Epithelial cell of proximal tubule (primary cell): ENCODE data around the gene SH3BGRL3. TPM values are rescaled to one million over a fixed set of nuclear protein-coding genes. Genes with fewer than 3 reads are reported as not detected.
"Not testable (repeated sequence)": the region's sequence is repeated elsewhere in the genome, so short reads cannot be mapped to it uniquely, and the experiment has no call there.

Experiments used
- DNase-seq: peaks from one replicate; pipeline ENCODE4 v3.0.0-alpha.2; 2011; ENCODE audit warnings: low read depth
- H3K4me3 ChIP-seq: 2 replicates; pipeline ENCODE4 v1.5.1; 2011; ENCODE audit warnings: low read depth, mild to moderate bottlenecking, low read length
- CTCF ChIP-seq: conservative IDR thresholded peaks from 2 replicates; pipeline ENCODE4 v1.5.1; 2012; ENCODE audit warnings: low read depth, mild to moderate bottlenecking, low read length
- total RNA-seq: library from RNA; depleted of rRNA; stranded (reverse); fragments of >200 nt; gene quantifications from 2 replicates; pipeline ENCODE4 v1.2.3, GENCODE V29; 2015

The SH3BGRL3 gene
- total RNA-seq, 1 donor from 2014 or later = 184 TPM

- DNase-seq = no peak
- no peak overlapping the region for H3K4me3 ChIP-seq
- TF ChIP-seq CTCF = no peak
Observed at GRCh38 chr1:26291433-26291832, 11.5 kb downstream of the SH3BGRL3 start.

- no peak overlapping the region for H3K4me3 ChIP-seq
- no peak for TF ChIP-seq CTCF
- DNase-seq = no peak
Observed at GRCh38 chr1:26291939-26292338, 12.1 kb downstream of the SH3BGRL3 start.

- DNase-seq, H3K4me3 ChIP-seq: not testable (repeated sequence)
Observed at GRCh38 chr1:26292735-26293134, 12.8 kb downstream of the SH3BGRL3 start.

DNA sequence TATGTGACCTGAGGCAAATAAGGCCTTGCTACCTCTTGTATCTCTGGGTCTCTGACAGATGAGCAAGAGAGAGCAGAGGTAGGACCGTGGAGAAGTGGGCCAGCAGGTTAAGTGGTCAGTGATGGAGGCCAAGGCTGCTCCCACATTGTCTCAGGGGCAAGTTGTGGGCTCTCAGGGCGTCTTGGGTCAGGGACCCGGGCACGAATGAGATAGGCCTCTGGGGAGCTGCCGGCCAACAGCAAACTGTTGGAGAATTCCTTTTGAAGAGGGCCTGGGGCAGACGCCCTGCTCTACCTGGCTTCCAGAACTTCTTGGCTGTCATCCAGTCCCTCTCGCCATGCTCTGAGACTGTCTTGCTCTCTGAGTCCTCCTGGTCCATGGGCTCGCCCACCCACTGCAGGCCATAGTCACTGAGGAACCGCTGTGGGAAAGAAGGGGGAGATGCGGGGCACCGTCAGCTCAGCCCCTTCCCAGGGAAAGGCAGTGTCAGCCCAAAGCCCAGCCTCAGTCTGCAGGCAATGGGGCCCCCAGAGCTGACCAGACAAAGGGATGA lies 14.1 kb downstream of the SH3BGRL3 start:
- no peak for TF ChIP-seq CTCF
- no peak for DNase-seq

DNA sequence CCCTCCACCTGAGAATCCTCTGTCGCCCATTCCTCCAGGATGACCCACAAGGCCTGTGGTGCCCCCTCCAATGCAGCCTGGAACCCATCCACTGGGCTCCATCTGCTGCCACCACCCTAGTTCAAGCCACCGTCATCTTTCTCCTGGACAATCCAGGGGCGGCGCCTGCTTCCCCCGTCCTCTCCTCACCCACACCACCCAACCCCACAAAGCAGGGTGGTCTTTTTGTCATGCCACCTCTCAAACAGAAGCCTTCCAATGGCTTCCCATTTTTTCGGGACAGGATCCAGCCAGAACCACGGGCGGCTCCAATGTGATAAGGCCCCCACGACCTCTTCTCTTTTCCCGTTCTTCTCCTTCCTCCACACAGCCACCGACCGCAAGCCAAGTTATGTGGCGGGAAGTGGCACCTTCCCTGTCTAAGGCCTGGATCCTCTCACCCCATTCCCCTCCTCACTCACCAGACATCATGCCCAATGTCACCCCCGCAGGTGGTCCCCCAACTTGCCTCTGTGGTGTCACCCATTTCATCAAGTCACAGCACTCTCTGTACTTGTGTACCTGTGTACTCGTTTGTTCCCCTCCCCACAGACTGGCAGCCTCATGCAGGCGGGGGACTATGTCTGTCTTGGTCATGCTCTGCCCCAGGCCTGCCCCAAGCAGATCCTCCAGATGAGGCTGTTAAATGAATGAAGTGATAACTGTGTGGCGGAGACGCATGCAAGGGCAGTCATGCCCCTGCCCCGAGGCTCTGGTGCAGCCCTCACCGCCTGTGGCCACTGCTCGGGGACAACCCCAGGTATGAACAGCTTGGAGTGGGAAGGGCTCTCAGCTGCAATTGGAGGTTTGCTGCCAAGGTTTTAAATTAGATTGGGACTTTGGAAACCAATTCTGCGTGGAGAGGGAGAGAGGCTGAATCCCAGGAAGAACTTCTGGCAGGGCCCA lies 15.6 kb downstream of the SH3BGRL3 start:
- no peak for DNase-seq
- H3K4me3 ChIP-seq = no peak overlapping the region
- TF ChIP-seq CTCF = no peak

More for the DNA sequence above, 14.1 kb downstream of the SH3BGRL3 start:
- H3K4me3 ChIP-seq = no peak overlapping the region

- no peak overlapping the region for H3K4me3 ChIP-seq
- TF ChIP-seq CTCF = no peak
- DNase-seq = no peak
Observed at GRCh38 chr1:26296340-26297056, 16.6 kb downstream of the SH3BGRL3 start.
